CD14-positive monocyte (primary cell): Measurements from ENCODE around the gene KCNT2. TPM values are rescaled to one million over a fixed set of nuclear protein-coding genes. Genes with fewer than 3 reads are reported as not detected.

Experiments
- DNase-seq, 3 donors: peaks; one replicate each; pipeline ENCODE4 v3.0.0-alpha.2; 2011 to 2022
- H2AFZ ChIP-seq: 2 replicates; pipeline ENCODE4 v1.6.0; 2012; ENCODE audit warnings: mild to moderate bottlenecking, low read depth, low read length, inconsistent platforms; ENCODE audit not compliant: insufficient read depth, poor library complexity, severe bottlenecking
- H3K27ac ChIP-seq, 2 donors: 1 replicate in 1 of 2; 2 replicates in 1 of 2; pipeline ENCODE4 v1.5.1; 2012 to 2013; ENCODE audit warnings: low read length in 2 of 2, control low read depth in 1 of 2, inconsistent platforms in 1 of 2, low read depth in 1 of 2, mild to moderate bottlenecking in 1 of 2
- H3K27me3 ChIP-seq, 2 donors: one replicate each; pipeline versions ENCODE4 v1.6.0 to v1.6.1; 2011 to 2013; ENCODE audit warnings: low read length in 2 of 2; ENCODE audit not compliant: control insufficient read depth in 2 of 2, insufficient read depth in 2 of 2
- H3K36me3 ChIP-seq, 2 donors: replicated peaks in 1 of 2; 1 replicate in 1 of 2; 2 replicates in 1 of 2; pipeline versions ENCODE4 v1.5.1 to v1.6.1; 2012 to 2013; ENCODE audit warnings: low read length in 2 of 2, control low read depth in 1 of 2, inconsistent platforms in 1 of 2, mild to moderate bottlenecking in 1 of 2; ENCODE audit not compliant: insufficient read depth in 2 of 2, control insufficient read depth in 1 of 2
- H3K4me1 ChIP-seq, 2 donors: 1 replicate in 1 of 2; 2 replicates in 1 of 2; pipeline versions ENCODE4 v1.5.1 to v1.6.1; 2012 to 2013; ENCODE audit warnings: low read length in 2 of 2, control low read depth in 1 of 2, inconsistent platforms in 1 of 2, mild to moderate bottlenecking in 1 of 2, moderate library complexity in 1 of 2; ENCODE audit not compliant: insufficient read depth in 2 of 2, control insufficient read depth in 1 of 2
- H3K4me2 ChIP-seq: replicated peaks from 2 replicates; pipeline ENCODE3; 2012; ENCODE audit warnings: low read length, moderate library complexity, mild to moderate bottlenecking; ENCODE audit not compliant: poor library complexity, severe bottlenecking; ENCODE audit errors: extremely low read depth
- H3K4me3 ChIP-seq, 3 experiments: fragments of 200-600 bp in 1 of 3; sonication (generic) in 1 of 3; replicated peaks in 1 of 3; 1 replicate in 2 of 3; 2 replicates in 1 of 3; pipeline ENCODE4 v1.5.1; 2011 to 2013; ENCODE audit warnings: low read length in 3 of 3, mild to moderate bottlenecking in 3 of 3, control low read depth in 2 of 3, low read depth in 2 of 3, inconsistent platforms in 1 of 3, moderate library complexity in 1 of 3
- H3K79me2 ChIP-seq: 2 replicates; pipeline ENCODE4 v1.6.0; 2012; ENCODE audit warnings: mild to moderate bottlenecking, control low read depth, inconsistent platforms, low read length, moderate library complexity; ENCODE audit not compliant: insufficient read depth
- H3K9ac ChIP-seq: 2 replicates; pipeline ENCODE4 v1.6.0; 2017; ENCODE audit warnings: low read length, mild to moderate bottlenecking; ENCODE audit not compliant: insufficient read depth, poor library complexity, severe bottlenecking
- H3K9me3 ChIP-seq, 2 donors: replicated peaks in 1 of 2; 1 replicate in 1 of 2; 2 replicates in 1 of 2; pipeline versions ENCODE4 v1.5.1 to v1.6.1; 2012 to 2013; ENCODE audit warnings: low read length in 2 of 2, control low read depth in 1 of 2; ENCODE audit not compliant: control insufficient read depth in 1 of 2, insufficient read depth in 1 of 2
- H4K20me1 ChIP-seq: 2 replicates; pipeline ENCODE4 v1.6.0; 2012; ENCODE audit warnings: mild to moderate bottlenecking, low read length, control low read depth, moderate library complexity; ENCODE audit not compliant: insufficient read depth
- H3K27ac Mint-ChIP-seq, 7 donors: one replicate each; pipeline ENCODE4 v1.8.0; 2020; ENCODE audit warnings: mild to moderate bottlenecking in 7 of 7, mixed read lengths in 7 of 7, moderate library complexity in 6 of 7, inconsistent platforms in 2 of 7
- H3K27me3 Mint-ChIP-seq, 3 donors: one replicate each; pipeline ENCODE4 v1.8.0; 2021 to 2022; ENCODE audit warnings: low read depth in 3 of 3, mild to moderate bottlenecking in 3 of 3, mixed read lengths in 3 of 3, moderate library complexity in 3 of 3, inconsistent platforms in 1 of 3
- H3K36me3 Mint-ChIP-seq, 2 donors: one replicate each; pipeline ENCODE4 v1.8.0; 2020; ENCODE audit warnings: mixed read lengths in 2 of 2, inconsistent platforms in 1 of 2, mild to moderate bottlenecking in 1 of 2
- H3K4me1 Mint-ChIP-seq: one replicate; pipeline ENCODE4 v1.8.0; 2020; ENCODE audit warnings: mild to moderate bottlenecking, mixed read lengths
- H3K4me3 Mint-ChIP-seq, 2 donors: one replicate each; pipeline ENCODE4 v1.8.0; 2020; ENCODE audit warnings: mild to moderate bottlenecking in 2 of 2, mixed read lengths in 2 of 2, moderate library complexity in 1 of 2
- H3K9me3 Mint-ChIP-seq, 7 donors: one replicate each; pipeline ENCODE4 v1.8.0; 2020 to 2022; ENCODE audit warnings: mixed read lengths in 7 of 7, mild to moderate bottlenecking in 6 of 7, moderate library complexity in 6 of 7, inconsistent platforms in 2 of 7
- CTCF ChIP-seq: fragments of 200-600 bp; IDR thresholded peaks from one replicate; pipeline ENCODE4 v1.8.0; 2022; ENCODE audit warnings: antibody characterized with exemption, mild to moderate bottlenecking
- WGBS: methylation state at CpG from one replicate; pipeline ENCODE4 v1.1.5; 2013; ENCODE audit warnings: missing lambda C conversion rate; ENCODE audit not compliant: insufficient coverage; 5-methylcytosine and 5-hydroxymethylcytosine counted together
- intact Hi-C, 2 donors: fragments of 100-400 bp; cut with micrococcal nuclease; formaldehyde crosslinking; loops; one replicate each; pipeline versions ENCODE4 v1.15.0 to v1.15.1; 2023
- polyA plus RNA-seq, 3 donors: library from polyadenylated mRNA; depleted of rRNA in 1 of 3; unstranded in 2 of 3; stranded (reverse) in 1 of 3; fragments of 300-500 nt in 2 of 3; fragments of >200 nt in 1 of 3; fragmentation: Illumina TruSeq in 2 of 3; gene quantifications; 1 replicate in 2 of 3; 2 replicates in 1 of 3; pipeline ENCODE4 v1.2.3, GENCODE V29; 2012 to 2021

The KCNT2 gene
- polyA plus RNA-seq, 3 donors, result not detected

GRCh38 chr1:196594700-196595099 is 13.5 kb downstream of the KCNT2 start:
- no peaks in the 10 kb centered on the region for H3K4me1 Mint-ChIP-seq
- H3K4me3 ChIP-seq, result no peak overlapping the region
- H3K9me3 Mint-ChIP-seq, result peaks cover 0 to 3% (median 0%) of the 10 kb centered on the region in 7 donors
- intact Hi-C loops, result no loop called here
- H3K79me2 ChIP-seq, result no peaks in the 10 kb centered on the region
- no peaks in the 10 kb centered on the region for H3K27me3 ChIP-seq
- no peak for DNase-seq
- no peaks in the 10 kb centered on the region for H3K4me1 ChIP-seq
- no peak overlapping the region for H3K4me3 Mint-ChIP-seq
- no peak overlapping the region for H3K9ac ChIP-seq
- no peak overlapping the region for H3K4me2 ChIP-seq
- TF ChIP-seq CTCF, result no peak
- no peaks in the 10 kb centered on the region for H4K20me1 ChIP-seq
- H3K36me3 Mint-ChIP-seq, result no peaks in the 10 kb centered on the region
- no peak overlapping the region for H3K27ac Mint-ChIP-seq
- no peaks in the 10 kb centered on the region for H3K36me3 ChIP-seq
- WGBS, result 92% methylated on average over 2 of the region's 2 CpGs
- H3K27ac ChIP-seq, result no peak overlapping the region
- H3K27me3 Mint-ChIP-seq, result peaks cover 0 to 2% (median 0%) of the 10 kb centered on the region in 3 donors
- H2AFZ ChIP-seq, result no peak overlapping the region
- no peaks in the 10 kb centered on the region for H3K9me3 ChIP-seq

- Histone ChIP-seq H3K4me1 (no peaks in the 10 kb centered on the region), H3K4me3 (no peak overlapping the region), H3K4me2 (no peak overlapping the region), H3K27ac (no peak overlapping the region), H3K9me3 (no peaks in the 10 kb centered on the region), H3K36me3 (no peaks in the 10 kb centered on the region), H3K79me2 (no peaks in the 10 kb centered on the region), H2AFZ (no peak overlapping the region), H4K20me1 (no peaks in the 10 kb centered on the region), H3K9ac (no peak overlapping the region), H3K27me3 (no peaks in the 10 kb centered on the region)
- Mint-ChIP-seq H3K9me3 (peaks cover 0 to 3% (median 0%) of the 10 kb centered on the region in 7 donors), H3K4me1 (no peaks in the 10 kb centered on the region), H3K27ac (no peak overlapping the region), H3K27me3 (peaks cover 0 to 2% (median 0%) of the 10 kb centered on the region in 3 donors), H3K4me3 (no peak overlapping the region), H3K36me3 (no peaks in the 10 kb centered on the region)
- DNase-seq, result no peak
- no peak for TF ChIP-seq CTCF
- intact Hi-C loops, result no loop called here
Measured at GRCh38 chr1:196593955-196594354, 14.3 kb downstream of the KCNT2 start.
